Mucosa of gallbladder (tissue), 1 donor: ENCODE results near the gene GMIP. TPM values are rescaled to one million over a fixed set of nuclear protein-coding genes. Genes with fewer than 3 reads are reported as not detected.
"Not testable (repeated sequence)": the region's sequence is repeated elsewhere in the genome, so short reads cannot be mapped to it uniquely, and the experiment has no call there.

ENCODE experiments used
- DNase-seq: peaks from one replicate; pipeline ENCODE4 v3.0.0-alpha.2; 2020; ENCODE audit warnings: low spot score
- total RNA-seq: library from RNA; stranded (reverse); gene quantifications from one replicate; pipeline ENCODE4 v1.2.1, GENCODE V29; 2021
- donor health status: DM: no; HTN: no; CAD: no.

The GMIP gene
- total RNA-seq, 1 donor from 2014 or later = 28.5 TPM

GRCh38 chr19:19610376-19611202 is 32.9 kb downstream of the GMIP start:
- no peak for DNase-seq

- DNase-seq = not testable (repeated sequence)
Measured at GRCh38 chr19:19606686-19607085, 36.8 kb downstream of the GMIP start.

- DNase-seq = peak; percentile 57
Measured at GRCh38 chr19:19606021-19606420, 37.4 kb downstream of the GMIP start.

GRCh38 chr19:19602713-19603324 is 40.6 kb downstream of the GMIP start:
- DNase-seq = no peak

- DNase-seq = no peak
Measured at GRCh38 chr19:19602136-19602712, 41.2 kb downstream of the GMIP start.

- DNase-seq = no peak
Measured at GRCh38 chr19:19600793-19601330, 42.6 kb downstream of the GMIP start.

DNA sequence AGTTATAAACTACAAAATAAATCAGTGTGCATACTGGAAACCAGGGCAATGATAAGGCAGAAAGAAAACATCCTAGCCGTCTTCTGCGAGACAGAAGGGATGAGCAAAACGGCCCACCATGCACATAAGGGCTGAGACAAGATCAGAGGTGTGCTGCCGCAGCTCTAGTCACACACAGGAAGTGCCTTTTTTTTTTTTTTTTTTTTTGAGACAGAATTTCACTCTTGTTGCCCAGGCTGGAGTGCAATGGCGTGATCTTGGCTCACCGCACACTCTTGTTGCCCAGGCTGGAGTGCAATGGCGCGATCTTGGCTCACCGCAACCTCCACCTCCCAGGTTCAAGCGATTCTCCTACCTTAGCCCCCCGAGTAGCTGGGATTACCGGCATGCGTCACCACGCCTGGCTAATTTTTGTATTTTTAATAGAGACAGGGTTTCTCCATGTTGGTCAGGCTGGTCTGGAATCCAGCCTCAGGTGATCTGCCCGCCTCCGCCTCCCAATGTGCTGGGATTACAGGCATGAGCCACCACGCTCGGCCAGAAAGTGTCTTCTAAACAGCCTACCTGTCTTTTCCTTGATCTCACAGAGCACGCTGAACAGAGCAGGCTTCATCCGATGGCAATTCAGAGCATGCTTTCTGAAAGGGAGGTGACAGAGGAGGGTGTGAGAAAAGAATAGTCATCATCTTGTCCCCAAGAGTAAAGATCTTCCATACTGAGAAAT is 44.6 kb downstream of the GMIP start:
- DNase-seq = not testable (repeated sequence)

DNA sequence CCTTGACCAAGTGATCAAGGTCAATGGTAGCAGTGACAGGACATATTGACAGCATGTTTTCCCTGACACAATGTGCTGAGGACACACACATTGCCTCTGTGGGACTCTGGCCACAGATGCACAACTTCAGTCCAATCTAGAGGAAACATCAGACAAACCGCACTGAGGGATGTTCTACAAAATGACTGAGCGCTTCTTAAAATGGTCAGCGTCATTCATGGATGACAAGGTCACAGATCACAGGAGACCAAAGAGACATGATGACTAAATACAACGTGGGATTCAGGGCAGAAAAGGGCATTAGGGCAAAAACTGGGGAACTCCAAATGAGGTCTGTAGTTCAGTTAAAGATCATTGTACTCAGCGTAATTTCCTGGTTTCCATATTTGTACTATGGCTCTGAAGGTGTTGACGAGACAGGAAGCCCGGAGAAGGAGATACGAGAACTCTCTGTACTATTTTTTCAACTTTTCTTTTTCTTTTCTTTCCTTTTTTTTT is 45.6 kb downstream of the GMIP start:
- DNase-seq = no peak

DNA sequence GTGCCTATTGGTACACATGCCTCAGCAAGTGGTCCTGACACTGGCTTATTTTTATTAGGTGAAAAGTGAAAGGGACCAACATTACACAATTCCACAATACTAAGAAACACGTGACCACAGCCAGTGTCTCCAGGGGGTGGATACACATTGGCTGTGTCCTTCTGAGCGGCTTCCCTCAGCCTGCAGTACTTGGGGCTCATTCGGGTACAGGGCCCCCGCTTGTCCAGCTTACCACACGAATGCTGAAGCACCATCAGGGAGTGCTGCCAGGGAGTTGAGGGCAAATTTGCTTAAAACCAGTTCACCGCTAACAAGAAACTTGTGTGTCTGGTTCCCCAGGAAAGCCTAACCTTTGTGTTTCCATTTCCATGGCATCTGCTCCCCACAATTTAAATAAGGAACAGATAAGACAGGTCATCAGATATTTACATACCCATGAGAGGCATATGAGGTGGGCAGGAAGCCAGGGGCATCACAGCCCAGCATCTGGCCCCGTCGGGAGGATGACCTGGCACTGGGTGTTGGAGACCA is 48.2 kb downstream of the GMIP start:
- peak; percentile 22 for DNase-seq

GRCh38 chr19:19594381-19594780 is 49.1 kb downstream of the GMIP start:
- no peak for DNase-seq

DNA sequence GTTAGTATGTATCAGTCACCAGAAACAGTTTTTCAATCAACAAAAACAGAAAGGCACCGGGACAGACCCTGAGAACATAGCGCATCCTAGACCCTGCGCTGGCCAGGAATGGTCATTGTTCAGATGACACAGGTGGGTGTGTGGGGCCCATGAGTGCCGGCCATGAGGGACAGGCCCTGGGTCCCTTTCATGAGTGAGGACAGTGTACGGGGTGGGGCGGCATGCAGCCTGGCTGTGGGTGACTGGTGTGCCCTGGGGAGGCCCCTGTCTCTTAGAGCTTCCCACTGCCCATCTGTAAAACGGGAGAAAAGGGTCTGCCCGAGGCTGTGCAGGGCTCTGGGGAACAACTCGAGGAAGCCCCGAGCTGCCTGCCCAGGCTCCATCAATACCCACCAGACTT is 50.8 kb downstream of the GMIP start:
- no peak for DNase-seq

- DNase-seq = peak; percentile 65
Measured at GRCh38 chr19:19591133-19591825, 52.2 kb downstream of the GMIP start.

GRCh38 chr19:19588546-19588945 is 54.9 kb downstream of the GMIP start:
- no peak for DNase-seq

GRCh38 chr19:19587771-19588170 is 55.7 kb downstream of the GMIP start:
- no peak for DNase-seq

- no peak for DNase-seq
Measured at GRCh38 chr19:19584356-19584755, 59.1 kb downstream of the GMIP start.

- DNase-seq = no peak
Measured at GRCh38 chr19:19582471-19582870, 61.0 kb downstream of the GMIP start.

DNA sequence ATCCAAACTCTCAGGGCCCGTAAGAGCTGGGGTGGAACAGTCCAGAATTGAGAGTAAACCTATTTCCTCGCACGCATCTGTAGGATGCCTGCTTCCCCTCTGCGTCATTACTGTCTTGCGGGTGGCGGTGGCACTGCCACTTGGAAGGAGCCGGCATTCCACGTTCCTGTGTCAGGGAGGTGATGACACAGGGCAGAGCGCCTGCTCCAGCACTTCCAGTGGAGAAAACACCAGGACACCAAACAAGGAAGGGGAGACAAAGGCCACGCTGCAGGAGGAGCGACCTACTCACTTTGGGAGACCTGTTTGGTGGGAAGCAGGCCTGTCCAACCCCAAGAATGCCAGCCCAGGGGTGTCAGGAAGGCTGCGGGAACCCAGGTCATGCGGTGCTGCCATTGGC is 62.1 kb downstream of the GMIP start:
- DNase-seq = no peak

- no peak for DNase-seq
Measured at GRCh38 chr19:19580418-19580817, 63.0 kb downstream of the GMIP start.

DNA sequence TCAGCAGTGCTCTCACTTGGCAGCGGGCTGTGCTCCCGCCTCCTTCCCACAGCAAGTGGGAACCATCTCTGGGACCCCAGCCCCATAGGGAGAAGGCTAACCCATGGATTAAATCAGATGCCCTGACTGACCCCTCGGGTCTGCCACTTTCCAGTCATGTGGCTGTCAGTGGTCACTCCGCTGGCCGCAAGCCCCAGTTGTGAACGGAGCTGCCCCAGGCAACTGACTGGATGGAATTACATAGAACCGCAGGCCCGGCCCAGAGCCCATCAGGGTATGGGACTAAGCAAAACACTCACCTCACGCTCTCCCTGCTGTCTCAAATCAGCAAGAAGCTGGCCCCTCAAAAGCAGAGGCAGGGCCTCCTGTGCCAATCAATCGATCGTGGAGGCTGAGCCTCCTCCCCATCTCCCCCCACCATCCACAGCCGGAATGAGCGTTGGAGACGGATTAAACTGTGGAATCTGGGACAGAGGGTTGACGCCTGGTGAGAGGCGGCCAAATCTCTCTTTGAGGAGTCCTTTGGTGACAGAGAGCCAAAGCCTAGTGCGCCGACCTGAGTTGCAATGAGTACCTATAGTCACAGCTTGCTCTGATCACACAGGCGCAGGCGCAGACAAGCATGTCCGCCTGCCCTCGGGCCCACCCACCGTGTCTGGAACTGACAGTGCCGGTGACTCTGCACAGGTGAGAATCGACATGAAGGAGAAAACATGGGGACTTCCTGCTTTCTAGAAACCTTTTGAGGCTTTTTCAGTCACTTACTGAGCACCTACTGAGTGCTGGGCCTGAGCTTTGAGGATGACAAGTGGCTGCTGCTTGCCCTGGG is 63.7 kb downstream of the GMIP start:
- no peak for DNase-seq
